Hepatocyte (in vitro differentiated cells): ENCODE measurements around the gene GRIN3B. TPM values are rescaled to one million over a fixed set of nuclear protein-coding genes. Genes with fewer than 3 reads are reported as not detected.
A peak's percentile ranks its signal among the peaks of the same experiment; 100 is the strongest.

Source experiments
- DNase-seq: peaks from one replicate; pipeline ENCODE4 v3.0.0-alpha.2; 2016; ENCODE audit warnings: low spot score
- H2AFZ ChIP-seq: fragments of 200-600 bp; sonication (generic); 2 replicates; pipeline ENCODE4 v1.6.0; 2016; ENCODE audit warnings: antibody characterized with exemption, mild to moderate bottlenecking
- H3K27ac ChIP-seq: fragments of 200-600 bp; sonication (generic); 2 replicates; pipeline ENCODE4 v1.5.1; 2016; ENCODE audit warnings: mild to moderate bottlenecking
- H3K27me3 ChIP-seq: fragments of 200-600 bp; sonication (generic); 2 replicates; pipeline ENCODE4 v1.6.1; 2016
- H3K36me3 ChIP-seq: fragments of 200-600 bp; sonication (generic); replicated peaks from 2 replicates; pipeline ENCODE4 v1.5.1; 2016; ENCODE audit warnings: low read depth; ENCODE audit not compliant: insufficient read depth
- H3K4me1 ChIP-seq: fragments of 200-600 bp; sonication (generic); 2 replicates; pipeline ENCODE4 v1.5.1; 2016; ENCODE audit warnings: mild to moderate bottlenecking, moderate library complexity; ENCODE audit not compliant: insufficient read depth
- H3K4me2 ChIP-seq: fragments of 200-600 bp; sonication (generic); 2 replicates; pipeline ENCODE4 v1.6.0; 2016
- H3K4me3 ChIP-seq: fragments of 200-600 bp; sonication (generic); 2 replicates; pipeline ENCODE4 v1.5.1; 2016; ENCODE audit warnings: mild to moderate bottlenecking
- H3K79me2 ChIP-seq: fragments of 200-600 bp; sonication (generic); 2 replicates; pipeline ENCODE4 v1.6.0; 2017; ENCODE audit warnings: mild to moderate bottlenecking
- H3K9me2 ChIP-seq: fragments of 200-600 bp; sonication (generic); replicated peaks from 2 replicates; pipeline ENCODE4 v1.6.0; 2017; ENCODE audit warnings: mild to moderate bottlenecking; ENCODE audit not compliant: insufficient read depth
- H3K9me3 ChIP-seq: fragments of 200-600 bp; sonication (generic); 2 replicates; pipeline ENCODE4 v1.5.1; 2016; ENCODE audit warnings: low read depth, mild to moderate bottlenecking
- H4K20me1 ChIP-seq: fragments of 200-600 bp; sonication (generic); 2 replicates; pipeline ENCODE4 v1.6.0; 2016; ENCODE audit warnings: mild to moderate bottlenecking; ENCODE audit not compliant: insufficient read depth, poor library complexity, severe bottlenecking
- EZH2 ChIP-seq: fragments of 200-600 bp; sonication (generic); IDR thresholded peaks from 2 replicates; pipeline ENCODE4 v1.6.1; 2016; ENCODE audit warnings: antibody characterized with exemption, mild to moderate bottlenecking, borderline replicate concordance
- EZH2phosphoT487 ChIP-seq: fragments of 200-600 bp; sonication (generic); IDR thresholded peaks from one replicate; pipeline ENCODE4 v1.6.1; 2018; ENCODE audit warnings: antibody characterized with exemption, mild to moderate bottlenecking, low read depth, moderate library complexity; ENCODE audit not compliant: unreplicated experiment, severe bottlenecking
- WGBS: methylation state at CpG from one replicate; pipeline ENCODE4 v1.1.6; 2016; ENCODE audit warnings: low lambda C conversion rate; ENCODE audit errors: missing lambda C conversion rate; 5-methylcytosine and 5-hydroxymethylcytosine counted together
- polyA plus RNA-seq: library from polyadenylated mRNA; unstranded; fragments of >200 nt; fragmentation: Nextera tagmentation; extraction: Ambion mirVana; gene quantifications from 2 replicates; pipeline ENCODE4 v1.2.1, GENCODE V29; 2016
- total RNA-seq: library from RNA; depleted of rRNA; stranded (reverse); fragments of >200 nt; gene quantifications from 2 replicates; pipeline ENCODE4 v1.2.3, GENCODE V29; 2014
- TF ChIP-seq, protein P1 (sequence below): fragments of 200-600 bp; sonication (generic); IDR thresholded peaks from 2 replicates; pipeline ENCODE4 v1.5.1; 2016; ENCODE audit warnings: antibody characterized with exemption, mild to moderate bottlenecking; ENCODE audit not compliant: poor library complexity

The GRIN3B gene
- total and polyA plus RNA-seq, 2 experiments from 2014 or later: 0.30 to 0.48 TPM

DNA sequence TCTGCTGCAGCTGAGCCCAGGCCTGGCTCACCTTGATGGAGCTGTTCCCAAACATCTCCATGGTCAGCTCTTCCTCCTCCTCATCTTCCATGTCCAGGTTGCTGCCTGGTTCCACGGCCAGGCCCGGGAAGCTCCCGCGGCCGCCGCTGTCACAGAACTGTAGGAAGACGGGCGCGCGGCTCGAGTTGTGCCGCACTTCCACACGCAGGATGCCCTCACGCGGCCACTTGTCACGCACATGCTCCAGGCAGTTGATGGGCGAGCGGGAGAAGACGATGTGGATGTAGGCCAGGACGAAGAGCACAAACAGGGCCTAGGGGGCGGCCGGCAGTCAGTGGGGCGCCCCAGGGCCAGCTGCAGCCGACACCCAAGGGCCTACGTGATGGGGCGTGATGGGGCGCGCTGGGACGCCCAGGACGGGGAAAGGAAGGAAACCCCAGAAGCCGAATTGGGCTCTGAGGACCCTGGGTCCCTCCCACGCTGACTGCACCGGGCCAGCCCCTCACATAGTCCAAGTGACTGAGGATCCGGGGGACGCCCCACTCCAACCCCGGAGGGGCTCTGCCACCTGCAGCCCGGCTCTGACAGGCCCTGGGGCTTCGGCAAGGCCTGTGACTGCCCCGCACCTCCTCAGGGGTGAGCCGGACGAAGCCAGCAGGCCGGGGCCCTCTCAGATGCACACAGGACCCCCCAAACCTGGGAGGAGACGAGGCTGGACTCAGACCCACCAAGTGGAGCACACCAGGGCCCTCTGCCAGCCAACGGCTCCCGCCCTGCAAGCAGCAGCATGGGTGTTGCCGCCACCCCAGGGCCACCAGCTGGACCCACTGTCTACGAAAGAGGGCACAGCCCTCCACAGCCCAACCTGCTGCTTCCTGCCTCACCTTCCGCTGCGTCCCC lies 14.2 kb downstream of the GRIN3B start:
- no peak overlapping the region for H3K4me2 ChIP-seq
- WGBS: 97% methylated on average over 39 of the region's 49 CpGs
- H3K9me3 ChIP-seq: no peaks in the 10 kb centered on the region
- H4K20me1 ChIP-seq: peaks cover 53% of the 10 kb centered on the region
- peaks cover 37% of the 10 kb centered on the region for H3K4me1 ChIP-seq
- no peaks in the 10 kb centered on the region for H3K9me2 ChIP-seq
- no peak for DNase-seq
- H3K36me3 ChIP-seq: no peaks in the 10 kb centered on the region
- TF ChIP-seq, protein P1, sequence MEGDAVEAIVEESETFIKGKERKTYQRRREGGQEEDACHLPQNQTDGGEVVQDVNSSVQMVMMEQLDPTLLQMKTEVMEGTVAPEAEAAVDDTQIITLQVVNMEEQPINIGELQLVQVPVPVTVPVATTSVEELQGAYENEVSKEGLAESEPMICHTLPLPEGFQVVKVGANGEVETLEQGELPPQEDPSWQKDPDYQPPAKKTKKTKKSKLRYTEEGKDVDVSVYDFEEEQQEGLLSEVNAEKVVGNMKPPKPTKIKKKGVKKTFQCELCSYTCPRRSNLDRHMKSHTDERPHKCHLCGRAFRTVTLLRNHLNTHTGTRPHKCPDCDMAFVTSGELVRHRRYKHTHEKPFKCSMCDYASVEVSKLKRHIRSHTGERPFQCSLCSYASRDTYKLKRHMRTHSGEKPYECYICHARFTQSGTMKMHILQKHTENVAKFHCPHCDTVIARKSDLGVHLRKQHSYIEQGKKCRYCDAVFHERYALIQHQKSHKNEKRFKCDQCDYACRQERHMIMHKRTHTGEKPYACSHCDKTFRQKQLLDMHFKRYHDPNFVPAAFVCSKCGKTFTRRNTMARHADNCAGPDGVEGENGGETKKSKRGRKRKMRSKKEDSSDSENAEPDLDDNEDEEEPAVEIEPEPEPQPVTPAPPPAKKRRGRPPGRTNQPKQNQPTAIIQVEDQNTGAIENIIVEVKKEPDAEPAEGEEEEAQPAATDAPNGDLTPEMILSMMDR: no peak
- TF ChIP-seq EZH2phosphoT487 (no peak), EZH2 (no peak)
- H3K4me3 ChIP-seq: no peak overlapping the region
- no peak overlapping the region for H3K27ac ChIP-seq
- no peaks in the 10 kb centered on the region for H3K27me3 ChIP-seq
- H2AFZ ChIP-seq: no peak overlapping the region
- peaks cover 61% of the 10 kb centered on the region for H3K79me2 ChIP-seq

DNA sequence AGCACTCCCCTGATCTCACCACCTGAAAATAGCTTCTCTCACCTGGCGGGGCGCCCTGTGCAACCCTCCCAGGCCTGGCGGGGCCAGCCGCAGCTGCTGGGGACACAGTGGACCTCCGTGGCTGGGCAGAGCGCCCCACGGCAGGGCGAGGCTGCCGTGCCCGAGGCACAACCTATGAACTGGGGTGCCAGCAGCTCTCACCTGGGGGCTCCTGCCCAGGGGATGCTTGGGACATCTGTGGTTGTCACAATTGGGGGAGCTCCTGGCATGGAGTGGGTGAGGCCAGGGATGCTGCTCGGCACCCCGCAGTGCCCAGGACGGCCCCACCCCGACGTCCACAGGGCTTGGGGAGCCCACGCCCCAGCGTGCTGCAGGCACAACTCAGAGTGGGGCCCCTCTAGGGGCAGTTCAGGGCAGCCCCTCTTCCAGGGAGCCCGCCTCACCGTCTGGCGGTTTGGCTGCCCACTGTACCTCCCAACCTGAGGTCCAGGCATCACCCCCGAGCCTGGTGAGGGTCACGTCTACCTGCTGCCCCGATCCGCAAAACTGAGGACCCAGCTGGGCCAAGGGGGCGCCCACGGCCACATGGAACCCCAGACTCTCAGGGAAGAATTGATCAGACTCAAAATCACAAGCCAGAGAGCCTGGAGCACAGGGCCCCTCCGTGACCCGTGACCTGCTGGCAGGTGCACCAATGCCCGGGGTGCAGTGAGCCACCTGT lies 15.0 kb downstream of the GRIN3B start:
- Histone ChIP-seq H4K20me1 (peaks cover 61% of the 10 kb centered on the region), H3K4me1 (peaks cover 42% of the 10 kb centered on the region)

DNA sequence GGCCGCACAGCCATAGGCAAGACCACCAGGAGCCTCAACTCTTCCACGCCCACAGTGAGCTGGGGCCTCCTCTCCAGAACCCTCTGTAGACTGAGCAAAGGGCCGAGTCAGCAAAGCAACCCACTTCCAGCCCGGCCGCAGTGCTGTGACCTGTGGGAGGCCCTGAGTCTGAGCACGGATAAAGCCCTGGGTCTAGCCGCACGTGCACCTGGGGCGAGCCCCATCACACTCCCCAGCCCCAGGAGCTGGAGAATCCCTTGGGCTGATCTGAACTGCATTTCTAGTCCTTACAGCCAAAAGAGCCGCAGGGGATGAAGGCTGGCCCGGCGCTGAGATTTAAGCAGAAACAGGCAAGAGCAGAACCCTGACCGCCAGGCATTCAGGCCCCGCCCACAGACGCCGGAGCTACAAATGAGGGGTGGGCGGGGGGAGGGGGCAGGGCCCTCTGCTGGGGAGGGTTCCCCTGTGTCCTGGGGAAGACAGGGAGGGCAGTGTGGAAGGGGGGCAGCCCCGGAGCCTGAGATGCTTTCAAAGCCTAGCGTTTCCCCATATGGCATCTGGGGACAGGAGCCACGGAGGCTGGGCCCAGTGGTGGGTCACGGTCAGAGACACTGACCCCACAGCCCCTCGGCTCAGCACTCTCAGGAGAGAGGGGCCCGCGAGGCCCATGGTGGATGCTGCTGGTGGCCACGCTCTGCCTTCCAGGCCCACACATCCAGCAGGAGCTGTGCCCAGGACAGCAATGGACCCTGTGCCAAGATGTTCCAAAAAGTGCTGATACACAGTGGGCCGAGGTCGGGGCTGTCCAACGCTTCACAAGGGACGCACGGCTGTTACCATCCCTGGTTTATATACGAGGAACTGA lies 15.8 kb downstream of the GRIN3B start:
- no peak overlapping the region for H2AFZ ChIP-seq
- H3K27me3 ChIP-seq: no peaks in the 10 kb centered on the region
- H3K27ac ChIP-seq: peak overlapping the region; percentile 62
- no peaks in the 10 kb centered on the region for H3K36me3 ChIP-seq
- TF ChIP-seq EZH2phosphoT487 (no peak), EZH2 (no peak)
- TF ChIP-seq, protein P1: no peak
- H3K4me1 ChIP-seq: peaks cover 42% of the 10 kb centered on the region
- H3K4me3 ChIP-seq: no peak overlapping the region
- H3K9me2 ChIP-seq: no peaks in the 10 kb centered on the region
- no peak for DNase-seq
- 74% methylated on average over 29 of the region's 31 CpGs for WGBS
- H3K9me3 ChIP-seq: no peaks in the 10 kb centered on the region
- H3K4me2 ChIP-seq: peak overlapping the region; percentile 99
- H4K20me1 ChIP-seq: peaks cover 65% of the 10 kb centered on the region
- H3K79me2 ChIP-seq: peaks cover 74% of the 10 kb centered on the region

More for the DNA sequence above, 15.0 kb downstream of the GRIN3B start:
- no peaks in the 10 kb centered on the region for H3K9me3 ChIP-seq
- no peak for DNase-seq
- TF ChIP-seq, protein P1: no peak
- TF ChIP-seq EZH2phosphoT487 (no peak), EZH2 (no peak)
- H3K27me3 ChIP-seq: no peaks in the 10 kb centered on the region
- no peak overlapping the region for H2AFZ ChIP-seq
- peaks cover 69% of the 10 kb centered on the region for H3K79me2 ChIP-seq
- H3K36me3 ChIP-seq: no peaks in the 10 kb centered on the region
- H3K9me2 ChIP-seq: no peaks in the 10 kb centered on the region
- H3K4me2 ChIP-seq: no peak overlapping the region
- no peak overlapping the region for H3K27ac ChIP-seq
- WGBS: 97% methylated on average over 29 of the region's 29 CpGs
- no peak overlapping the region for H3K4me3 ChIP-seq
